ENCODE measurements around the gene S1PR3.

GRCh38 chr9:89029788-89030187, 38.5 kb downstream of the S1PR3 start:
- TF ChIP-seq POLR2A (IDR thresholded peaks at IDR 0.05) (no peak), CTCF (IDR thresholded peaks at IDR 0.05) (no peak)

All from Peyer's patch (tissue), 4 donors.